NCI-H2196 (cell line): ENCODE data around the gene YTHDF1.
A peak's percentile ranks its signal among the peaks of the same experiment; 100 is the strongest.
"Not testable (repeated sequence)": the region's sequence is repeated elsewhere in the genome, so short reads cannot be mapped to it uniquely, and the experiment has no call there.

ENCODE experiments used
- DNase-seq: peaks from one replicate; lab custom pipeline; 2025; ENCODE audit not compliant: unreplicated experiment; lab: John Stamatoyannopoulos, UW

The YTHDF1 gene

DNA sequence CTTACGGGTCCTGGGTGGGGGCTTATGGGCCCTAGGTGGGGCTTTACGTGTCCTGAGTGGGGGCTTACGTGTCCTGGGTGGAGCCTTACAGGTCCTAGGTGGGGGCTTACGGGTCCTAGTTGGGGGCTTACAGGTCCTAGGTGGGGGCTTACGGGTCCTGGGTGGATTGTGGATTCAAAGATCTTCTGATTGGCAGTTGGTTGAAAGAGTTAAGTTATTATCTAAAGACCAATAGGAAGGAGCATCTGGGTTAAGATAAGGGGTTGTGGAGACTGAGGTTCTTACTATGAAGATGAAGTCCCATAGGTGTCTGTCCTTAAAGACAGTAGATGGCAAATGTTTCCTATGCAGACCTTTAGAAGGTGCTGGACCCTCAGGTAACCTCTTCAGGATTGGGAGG, 11.3 kb upstream of the YTHDF1 start:
- DNase-seq, result no peak

GRCh38 chr20:63226042-63226943, 10.4 kb upstream of the YTHDF1 start:
- DNase-seq, result no peak

DNA sequence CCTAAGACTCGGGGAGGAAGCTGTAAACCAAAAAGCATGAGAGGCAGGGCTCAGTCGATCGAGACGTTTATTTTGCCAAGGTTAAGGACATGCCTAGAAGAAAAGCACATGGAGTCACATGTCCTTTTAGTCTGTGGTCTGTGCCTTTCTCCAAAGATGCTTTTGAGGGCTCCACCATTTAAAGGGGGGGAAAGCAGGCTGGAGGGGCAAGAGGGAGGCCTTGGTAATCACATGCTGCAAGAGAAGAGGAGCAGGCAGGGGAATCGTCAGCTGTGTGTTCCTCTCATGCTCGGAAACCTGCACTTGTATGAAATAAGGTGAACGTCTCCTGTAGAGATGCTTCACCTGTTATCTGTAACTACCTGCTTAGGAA, 9.1 kb upstream of the YTHDF1 start:
- DNase-seq, result peak; percentile 61

DNA sequence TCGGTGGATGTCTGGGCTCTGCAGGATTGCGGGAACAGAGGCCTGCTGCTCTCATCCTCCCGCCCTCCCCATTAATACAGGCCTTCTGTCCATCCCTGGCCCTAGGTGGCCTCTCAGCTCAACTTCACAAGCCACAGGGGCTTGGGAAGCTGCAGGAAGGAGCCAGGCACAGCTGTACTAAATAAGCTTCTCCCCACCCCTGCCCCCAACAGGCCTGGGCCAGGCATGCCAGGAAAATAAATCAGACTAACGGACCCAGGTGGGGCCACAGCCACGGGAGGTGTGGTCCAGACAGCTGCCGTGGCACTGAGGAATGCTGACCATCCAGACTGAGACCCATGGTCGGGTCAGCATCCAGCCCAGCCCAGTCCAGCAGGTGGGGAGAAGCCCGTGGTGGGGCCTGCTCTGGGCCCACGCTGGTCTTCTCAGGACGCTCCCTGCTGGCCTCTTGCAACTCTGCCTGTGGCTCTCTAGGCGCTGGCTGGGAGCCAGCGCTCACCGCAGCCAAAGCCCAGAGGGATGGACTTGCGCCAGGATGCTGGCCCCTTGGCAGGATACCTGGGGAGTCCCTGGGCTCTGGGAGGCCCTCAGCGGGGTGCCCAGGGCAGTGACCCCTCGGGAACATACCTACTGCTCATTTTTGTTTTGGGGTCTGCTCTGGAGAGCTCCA, 8.6 kb upstream of the YTHDF1 start:
- peak; percentile 80 for DNase-seq

DNA sequence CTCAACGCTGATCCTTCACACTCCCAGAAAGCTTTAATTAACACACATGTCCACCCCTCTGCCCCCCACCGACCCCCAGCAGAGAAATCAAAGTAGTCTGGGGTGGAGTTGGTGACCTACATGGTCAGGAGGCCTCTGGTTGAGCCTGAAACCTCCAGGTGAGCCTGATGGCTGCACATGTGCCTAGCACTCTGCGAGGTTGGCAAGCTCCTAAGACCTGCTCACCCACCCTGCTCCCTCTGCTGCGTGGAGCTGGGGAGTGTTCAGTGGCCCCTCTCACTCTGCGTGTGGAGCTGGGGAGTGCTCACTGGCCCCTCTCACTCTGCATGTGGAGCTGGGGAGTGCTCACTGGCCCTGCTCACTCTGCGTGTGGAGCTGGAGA, 7.9 kb upstream of the YTHDF1 start:
- no peak for DNase-seq

DNA sequence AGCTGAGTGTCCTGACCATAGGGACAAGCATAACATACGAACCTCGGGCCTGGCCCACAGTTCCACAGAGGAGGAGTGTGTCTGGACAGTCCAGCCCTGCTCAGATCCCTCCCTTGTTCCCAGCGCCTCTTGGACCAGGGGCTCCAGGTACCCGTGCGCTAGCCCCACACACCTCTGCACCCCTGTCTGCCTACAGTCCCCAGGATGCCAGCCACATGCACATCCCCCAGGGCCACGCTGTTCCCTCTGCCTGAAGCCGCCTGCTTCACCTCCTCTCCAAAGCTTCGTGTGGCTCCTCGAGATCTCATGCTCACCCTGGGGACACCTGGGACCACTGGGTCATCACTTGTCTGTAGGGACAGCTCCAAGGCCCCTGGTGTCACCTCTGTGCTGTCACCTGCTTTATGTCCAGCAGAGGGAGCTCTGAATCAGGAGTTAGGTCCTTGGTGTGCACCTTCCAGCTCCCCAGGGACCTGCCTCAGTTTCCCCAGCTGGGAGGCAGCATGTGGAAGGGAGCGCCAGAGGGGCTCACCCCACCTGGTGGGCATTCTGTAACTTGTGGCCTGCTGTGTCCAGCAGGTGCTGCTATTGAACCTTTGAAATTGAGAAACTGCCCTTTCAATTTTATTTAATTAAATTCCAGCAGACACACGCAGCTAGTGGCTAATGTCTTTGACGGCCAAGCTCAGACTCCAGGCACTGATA, 7.3 kb upstream of the YTHDF1 start:
- DNase-seq, result peak; percentile 58

DNA sequence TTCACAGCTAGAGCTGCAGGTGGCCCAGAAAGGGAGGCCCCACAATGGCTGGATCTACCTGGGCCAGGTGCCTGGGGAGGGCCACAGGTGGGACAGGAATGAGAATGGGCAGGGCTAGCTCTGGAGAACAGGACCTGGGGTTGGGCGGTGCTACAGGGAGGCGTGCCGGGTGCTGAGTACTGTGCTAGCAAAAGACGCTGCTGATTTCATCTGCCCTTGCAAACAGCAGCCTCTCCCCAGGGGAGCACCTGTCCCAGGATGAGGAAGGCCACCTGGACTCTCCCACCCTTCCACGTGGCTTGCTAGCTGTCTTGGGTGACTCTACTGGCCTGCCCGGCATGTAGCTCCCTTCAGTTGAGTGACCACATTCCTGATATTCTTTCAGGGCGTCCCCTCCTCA, 6.6 kb upstream of the YTHDF1 start:
- peak; percentile 12 for DNase-seq

GRCh38 chr20:63221400-63222053, 5.6 kb upstream of the YTHDF1 start:
- not testable (repeated sequence) for DNase-seq

DNA sequence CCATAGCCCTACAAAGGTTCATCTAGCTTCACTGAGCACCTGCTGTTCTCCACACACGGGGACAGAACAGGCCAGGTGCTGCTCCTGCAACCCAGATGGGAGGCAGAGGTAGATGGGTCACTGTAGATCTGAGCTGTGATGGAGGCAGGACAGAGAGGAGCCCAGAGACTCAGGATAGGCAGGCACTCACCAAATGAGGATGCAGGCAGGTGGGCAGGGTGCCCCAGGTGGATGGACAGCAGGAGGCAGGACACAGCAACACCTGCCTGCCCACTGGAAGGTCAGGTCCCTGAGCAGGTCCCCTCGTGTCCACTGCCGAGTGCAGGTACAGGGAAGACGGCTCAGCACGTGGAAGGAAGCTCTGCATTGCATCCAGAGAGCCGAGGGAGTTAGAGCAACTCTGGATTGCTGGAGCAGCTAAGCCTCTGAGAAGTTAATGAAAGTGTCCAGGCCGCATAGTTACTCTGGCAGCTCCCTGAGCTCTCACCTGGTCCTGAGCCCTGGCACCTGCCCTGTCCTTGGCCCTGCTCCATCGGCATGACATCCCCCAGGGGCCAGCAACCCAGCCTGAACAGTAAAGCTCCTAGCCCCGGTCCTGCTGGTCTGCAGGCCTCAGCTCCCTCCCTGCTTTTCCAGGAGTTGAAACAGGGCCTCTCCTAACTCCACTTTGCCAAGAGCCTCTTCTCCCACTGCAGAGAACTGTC, 4.9 kb upstream of the YTHDF1 start:
- DNase-seq, result no peak

DNA sequence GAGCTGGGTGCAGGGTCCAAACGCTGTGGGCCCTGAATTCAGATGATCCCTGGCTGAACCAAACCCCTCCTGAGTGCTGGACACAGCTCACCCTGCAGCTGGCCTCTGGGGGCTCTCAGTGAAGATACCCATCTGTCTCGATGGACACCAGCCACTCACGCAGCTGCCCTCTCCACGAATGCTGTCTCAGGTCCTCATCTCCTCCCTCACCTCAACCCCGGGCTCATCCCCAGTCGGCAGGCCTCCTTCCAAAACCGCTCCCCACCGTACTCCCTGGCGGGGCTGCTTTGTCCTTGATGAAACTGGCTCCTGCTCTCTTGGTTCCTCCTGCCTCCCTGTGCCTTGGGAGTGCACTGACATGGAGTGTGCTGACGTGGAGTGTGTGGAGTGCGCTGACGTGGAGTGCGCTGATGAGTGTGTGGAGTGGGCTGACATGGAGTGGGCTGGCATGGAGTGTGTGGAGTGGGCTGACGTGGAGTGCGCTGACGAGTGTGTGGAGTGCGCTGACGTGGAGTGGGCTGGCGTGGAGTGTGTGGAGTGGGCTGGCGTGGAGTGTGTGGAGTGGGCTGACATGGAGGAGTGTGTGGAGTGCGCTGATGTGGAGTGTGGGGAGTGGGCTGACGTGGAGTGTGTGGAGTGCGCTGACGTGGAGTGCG, 4.1 kb upstream of the YTHDF1 start:
- no peak for DNase-seq

DNA sequence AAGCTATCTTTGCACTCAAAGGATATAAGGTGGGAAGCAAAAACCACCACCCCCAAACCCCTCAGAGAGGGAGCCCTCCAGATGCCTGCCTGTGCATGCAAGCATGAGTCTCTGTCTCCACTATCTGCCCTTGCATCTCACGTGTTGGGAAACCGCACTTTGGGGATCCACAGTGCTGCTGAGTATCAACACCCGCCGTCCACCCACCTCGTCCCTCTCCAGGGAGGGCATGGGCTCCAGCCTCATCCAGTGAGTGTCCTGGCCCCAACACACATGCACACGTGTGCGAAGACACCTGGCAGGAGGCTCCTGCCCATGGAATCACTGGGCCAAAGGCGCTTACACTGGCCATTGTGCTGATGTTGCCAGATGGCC, 3.5 kb upstream of the YTHDF1 start:
- DNase-seq, result no peak

- DNase-seq, result no peak
Observed at GRCh38 chr20:63218701-63219446, 2.9 kb upstream of the YTHDF1 start.

DNA sequence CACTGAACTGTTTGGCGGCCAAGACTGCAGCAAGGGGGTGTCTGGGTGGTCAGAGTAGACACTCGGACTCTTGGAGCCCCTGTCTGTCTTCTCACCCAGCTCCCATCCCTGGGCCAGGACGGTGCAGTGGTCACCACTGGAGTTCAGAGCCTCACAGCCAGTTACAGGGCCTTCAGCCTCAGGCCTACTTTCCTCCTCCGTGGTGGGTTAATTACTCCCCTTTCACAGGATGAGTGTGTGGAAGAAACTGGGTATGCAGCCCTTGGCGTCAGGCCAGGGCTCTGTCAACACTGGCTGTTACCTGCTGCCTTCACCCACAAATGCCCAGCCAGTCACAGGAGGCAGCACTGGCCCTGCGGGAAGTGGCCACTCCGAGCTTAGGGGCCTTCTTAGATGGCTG, 1.8 kb upstream of the YTHDF1 start:
- DNase-seq, result no peak

GRCh38 chr20:63216849-63217471, 1.0 kb upstream of the YTHDF1 start:
- peak; percentile 30 for DNase-seq

DNA sequence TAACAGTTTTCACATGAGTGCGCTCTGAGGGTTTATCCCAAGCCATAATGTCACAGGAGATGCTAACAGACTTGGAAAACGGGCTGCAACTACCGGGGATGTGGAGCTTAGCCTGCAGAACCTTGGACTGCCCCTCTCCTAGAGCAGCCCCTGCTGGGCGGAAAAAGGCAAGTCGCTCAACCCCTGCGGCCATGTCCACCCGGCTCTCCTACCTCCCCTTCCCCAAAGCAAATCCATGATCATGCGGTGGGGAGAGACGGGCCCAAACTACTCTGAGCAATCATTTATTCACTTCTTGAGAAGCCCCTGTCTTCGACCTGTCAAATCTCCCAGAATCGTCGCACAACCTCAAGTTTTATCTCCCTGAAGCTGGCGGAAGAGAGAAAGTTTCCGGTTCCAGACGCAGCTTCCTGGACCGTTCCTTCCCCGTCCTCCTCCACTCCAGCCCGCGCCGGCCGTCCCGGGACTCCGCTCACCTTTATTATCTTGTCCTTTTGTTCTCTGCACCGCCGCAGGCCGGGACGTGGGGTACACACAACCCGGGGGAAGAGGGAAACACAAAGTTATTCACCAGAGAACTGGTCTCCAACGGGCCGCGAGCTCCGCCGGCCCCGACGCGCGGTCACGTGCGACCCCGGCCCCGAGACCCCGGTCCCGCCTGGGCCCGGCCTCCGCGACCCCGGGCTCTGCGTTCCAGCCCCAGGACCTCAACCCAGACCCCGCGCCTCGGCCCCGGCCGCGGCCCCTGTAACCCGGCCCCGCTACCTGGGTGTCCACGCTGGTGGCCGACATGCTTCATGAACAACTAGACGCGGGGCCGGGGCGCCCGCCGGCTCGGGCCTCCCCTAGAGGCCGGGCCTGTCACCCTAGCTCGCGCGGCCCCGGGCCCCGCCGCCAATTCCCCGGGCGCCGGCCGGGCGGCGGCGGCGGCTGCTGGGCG, 560 bp downstream of the YTHDF1 start:
- peak; percentile 59 for DNase-seq

DNA sequence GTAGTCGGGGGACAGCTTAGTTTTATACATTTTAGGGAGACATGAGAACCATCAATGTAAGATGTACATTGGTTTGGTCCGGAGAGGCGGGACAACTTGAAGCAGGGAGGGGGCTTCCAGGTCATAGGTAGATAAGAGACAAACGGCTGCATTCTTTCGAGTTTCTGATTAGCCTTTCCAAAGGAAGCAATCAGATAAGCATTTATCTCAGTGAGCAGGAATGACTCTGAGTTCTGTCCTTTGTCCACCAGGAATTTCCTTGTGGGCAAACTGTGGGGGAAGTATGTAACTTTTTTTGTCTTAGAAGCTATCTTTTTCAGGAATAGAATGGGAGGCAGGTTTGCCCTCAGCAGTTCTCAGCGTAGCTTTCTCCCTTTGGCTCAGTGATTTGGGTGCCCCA, 1.4 kb downstream of the YTHDF1 start:
- no peak for DNase-seq

- DNase-seq, result no peak
Observed at GRCh38 chr20:63212792-63213191, 3.1 kb downstream of the YTHDF1 start.

DNA sequence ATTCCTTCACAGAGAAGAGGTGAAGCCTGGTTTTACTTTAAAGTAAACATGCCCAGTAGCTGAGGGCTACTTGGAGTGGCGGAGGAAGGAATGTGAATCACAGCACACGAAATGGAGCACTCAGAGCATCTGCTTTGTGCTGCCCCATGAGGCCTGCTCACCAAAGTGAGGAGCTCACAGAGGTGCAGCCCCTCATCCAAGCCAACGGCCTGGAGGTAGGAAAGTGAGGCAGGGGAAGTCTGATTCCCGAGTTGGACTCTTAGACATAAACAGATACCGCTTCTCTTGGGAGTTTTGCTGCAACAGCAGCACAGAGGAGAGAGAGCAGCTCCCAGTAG, 3.6 kb downstream of the YTHDF1 start:
- DNase-seq, result no peak
